22Rv1 (cell line): ENCODE results near the gene GRIPAP1.
"Not testable (repeated sequence)": the region's sequence is repeated elsewhere in the genome, so short reads cannot be mapped to it uniquely, and the experiment has no call there.

Experiments
- H3K27ac ChIP-seq: fragments of 450-650 bp; 2 replicates; pipeline ENCODE4 v1.5.1; 2017
- CTCF ChIP-seq: fragments of 450-650 bp; IDR thresholded peaks from 2 replicates; pipeline ENCODE4 v1.5.1; 2017; ENCODE audit warnings: mild to moderate bottlenecking
- ZFX ChIP-seq: fragments of 450-650 bp; IDR thresholded peaks from 2 replicates; pipeline ENCODE4 v1.6.1; 2017; ENCODE audit warnings: antibody characterized with exemption, borderline replicate concordance

GRIPAP1 gene

GRCh38 chrX:48992341-48992740 is 9.7 kb downstream of the GRIPAP1 start:
- no peak for TF ChIP-seq CTCF
- no peak for TF ChIP-seq ZFX
- H3K27ac ChIP-seq = no peak overlapping the region

DNA sequence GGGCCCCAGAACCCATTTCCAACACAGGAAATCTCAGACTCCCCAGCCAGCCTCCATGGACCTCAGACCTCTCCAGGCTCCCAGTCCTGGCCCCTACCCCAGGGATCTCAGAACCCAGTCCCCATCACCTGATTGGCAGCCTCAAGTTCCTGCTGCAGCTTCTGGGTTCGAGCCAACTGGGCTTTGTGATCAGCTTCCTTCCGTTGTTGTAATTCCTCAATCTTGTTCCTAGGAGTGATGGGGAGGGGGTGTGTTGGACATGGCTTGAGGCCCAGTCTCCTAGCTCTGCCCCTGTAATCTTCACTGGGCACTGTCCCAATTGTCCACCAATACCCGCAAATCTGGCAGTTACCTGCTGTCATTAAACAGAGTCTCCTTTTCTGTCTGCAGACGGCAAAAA is 12.6 kb downstream of the GRIPAP1 start:
- TF ChIP-seq ZFX = no peak
- TF ChIP-seq CTCF = no peak
- H3K27ac ChIP-seq = no peak overlapping the region

GRCh38 chrX:48983896-48984295 is 18.2 kb downstream of the GRIPAP1 start:
- TF ChIP-seq CTCF (no peak), ZFX (no peak)
- no peak overlapping the region for H3K27ac ChIP-seq

DNA sequence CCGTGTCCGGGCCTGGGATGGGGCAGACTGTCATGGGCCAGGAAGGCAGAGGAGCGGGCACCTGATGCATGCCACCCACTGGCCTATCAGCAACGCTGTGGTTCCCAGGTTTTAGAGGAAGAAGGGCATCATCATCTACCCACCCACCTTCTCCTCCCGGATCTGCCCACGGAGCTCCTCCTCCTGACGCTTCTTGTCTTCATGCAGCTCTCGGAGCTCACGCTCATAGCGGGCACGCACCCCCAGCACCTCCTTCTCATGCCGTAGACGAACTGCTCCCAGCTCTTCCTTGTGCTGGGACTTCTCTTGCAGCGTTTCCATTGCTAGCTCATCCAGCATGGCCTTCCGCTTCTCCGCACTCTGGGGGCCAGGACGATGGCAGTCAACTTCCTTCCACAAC is 19.0 kb downstream of the GRIPAP1 start:
- TF ChIP-seq CTCF = no peak
- TF ChIP-seq ZFX = no peak
- H3K27ac ChIP-seq = no peak overlapping the region

DNA sequence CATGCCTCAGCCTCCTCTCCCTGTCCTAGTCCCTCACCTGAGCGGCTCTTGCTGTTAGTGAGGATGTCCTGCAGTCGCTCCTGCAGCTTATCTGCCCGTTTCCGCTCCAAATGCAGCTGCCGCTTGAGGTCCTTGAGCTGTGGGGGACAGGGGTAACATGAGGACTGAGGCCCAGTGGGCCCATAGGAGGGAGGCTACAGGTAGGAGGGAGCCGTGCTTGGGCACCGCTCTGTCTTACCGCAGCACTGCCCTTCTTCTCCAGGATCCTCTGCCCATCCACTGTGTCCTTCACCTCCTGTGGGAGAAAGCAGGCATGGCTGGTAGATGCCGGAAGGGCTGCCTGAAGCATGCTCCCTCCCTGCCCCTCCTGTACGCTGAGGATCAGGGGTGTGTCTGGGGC is 20.9 kb downstream of the GRIPAP1 start:
- TF ChIP-seq ZFX (no peak), CTCF (no peak)

GRCh38 chrX:48980341-48980740 is 21.7 kb downstream of the GRIPAP1 start:
- not testable (repeated sequence) for H3K27ac ChIP-seq

More for the DNA sequence above, 20.9 kb downstream of the GRIPAP1 start:
- no peak overlapping the region for H3K27ac ChIP-seq

DNA sequence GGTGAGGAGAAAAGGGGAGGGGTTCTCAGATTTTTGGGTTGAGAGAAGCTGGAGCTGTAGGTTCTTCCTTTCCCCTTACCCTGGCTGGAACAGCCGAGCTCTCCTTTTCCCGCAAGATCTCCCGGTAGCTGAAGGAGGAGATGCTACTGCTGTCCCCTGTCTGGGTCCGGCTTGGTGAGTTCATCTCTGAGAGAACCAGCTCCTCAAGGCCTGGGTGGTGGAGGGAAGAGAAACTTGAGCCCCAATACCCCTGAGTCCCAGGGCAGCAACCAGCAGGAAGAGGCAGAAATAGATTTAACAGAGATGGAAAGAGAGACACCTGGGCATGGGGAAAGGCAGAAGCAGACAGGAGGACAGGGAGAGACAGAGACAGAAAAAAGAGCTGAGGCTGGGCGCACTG is 23.8 kb downstream of the GRIPAP1 start:
- TF ChIP-seq ZFX (no peak), CTCF (no peak)
- no peak overlapping the region for H3K27ac ChIP-seq

DNA sequence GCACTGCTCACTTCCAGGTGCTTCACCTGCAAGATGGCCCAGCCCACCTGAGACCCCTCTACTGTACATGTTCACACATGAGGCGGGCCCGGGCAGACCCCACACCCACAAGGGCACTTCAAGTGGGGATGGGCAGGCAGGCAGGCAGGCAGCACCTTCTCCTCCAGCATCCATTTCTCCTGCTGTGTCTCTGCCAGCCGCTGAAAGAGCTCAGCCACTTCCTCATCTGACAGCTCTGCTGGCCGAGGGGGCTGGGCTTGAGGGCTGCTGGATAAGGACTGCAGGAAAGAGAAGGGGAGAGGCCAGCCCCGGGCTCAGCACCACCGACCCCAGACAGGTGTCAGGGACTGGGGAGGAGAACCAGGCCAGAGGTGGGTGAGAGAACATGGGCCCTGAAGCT is 26.0 kb downstream of the GRIPAP1 start:
- TF ChIP-seq ZFX (no peak), CTCF (no peak)
- no peak overlapping the region for H3K27ac ChIP-seq
